ENCODE measurements around the gene PAGR1.

PAGR1 gene

GRCh38 chr16:29834079-29834478 is 18.1 kb downstream of the PAGR1 start:
- Mint-ChIP-seq H3K27ac (peak overlapping the region; percentile 52), H3K9me3 (no peaks in the 10 kb centered on the region), H3K4me3 (peak overlapping the region; percentile 60), H3K4me1 (ENCODE audit: low read depth) (peaks cover 26% of the 10 kb centered on the region), H3K27me3 (no peaks in the 10 kb centered on the region), H3K36me3 (ENCODE audit: low read depth) (peaks cover 29% of the 10 kb centered on the region)

GRCh38 chr16:29835926-29836325 is 20.0 kb downstream of the PAGR1 start:
- H3K9me3 Mint-ChIP-seq: no peaks in the 10 kb centered on the region
- H3K27me3 Mint-ChIP-seq: no peaks in the 10 kb centered on the region
- H3K36me3 Mint-ChIP-seq (ENCODE audit: low read depth): peaks cover 36% of the 10 kb centered on the region
- peaks cover 16% of the 10 kb centered on the region for H3K4me1 Mint-ChIP-seq (ENCODE audit: low read depth)
- no peak overlapping the region for H3K4me3 Mint-ChIP-seq
- H3K27ac Mint-ChIP-seq: no peak overlapping the region

- Mint-ChIP-seq H3K4me3 (no peak overlapping the region), H3K27me3 (no peaks in the 10 kb centered on the region), H3K36me3 (ENCODE audit: low read depth) (peaks cover 36% of the 10 kb centered on the region)
Measured at GRCh38 chr16:29836623-29837022, 20.7 kb downstream of the PAGR1 start.

GRCh38 chr16:29837841-29838240 is 21.9 kb downstream of the PAGR1 start:
- H3K4me3 Mint-ChIP-seq: no peak overlapping the region
- H3K4me1 Mint-ChIP-seq (ENCODE audit: low read depth): peaks cover 13% of the 10 kb centered on the region
- no peaks in the 10 kb centered on the region for H3K27me3 Mint-ChIP-seq
- peaks cover 31% of the 10 kb centered on the region for H3K36me3 Mint-ChIP-seq (ENCODE audit: low read depth)
- H3K9me3 Mint-ChIP-seq: no peaks in the 10 kb centered on the region
- H3K27ac Mint-ChIP-seq: no peak overlapping the region

More at GRCh38 chr16:29836623-29837022, 20.7 kb downstream of the PAGR1 start:
- H3K9me3 Mint-ChIP-seq: no peaks in the 10 kb centered on the region
- H3K4me1 Mint-ChIP-seq (ENCODE audit: low read depth): peaks cover 16% of the 10 kb centered on the region
- no peak overlapping the region for H3K27ac Mint-ChIP-seq

- peaks cover 3% of the 10 kb centered on the region for H3K4me1 Mint-ChIP-seq (ENCODE audit: low read depth)
- H3K36me3 Mint-ChIP-seq (ENCODE audit: low read depth): peaks cover 20% of the 10 kb centered on the region
- no peaks in the 10 kb centered on the region for H3K9me3 Mint-ChIP-seq
- H3K4me3 Mint-ChIP-seq: no peak overlapping the region
- no peak overlapping the region for H3K27ac Mint-ChIP-seq
- no peaks in the 10 kb centered on the region for H3K27me3 Mint-ChIP-seq
Measured at GRCh38 chr16:29839822-29840221, 23.9 kb downstream of the PAGR1 start.

- Mint-ChIP-seq H3K36me3 (ENCODE audit: low read depth) (peaks cover 21% of the 10 kb centered on the region), H3K4me1 (ENCODE audit: low read depth) (peaks cover 3% of the 10 kb centered on the region), H3K4me3 (no peak overlapping the region), H3K27me3 (no peaks in the 10 kb centered on the region), H3K9me3 (no peaks in the 10 kb centered on the region), H3K27ac (peak overlapping the region; percentile 61)
Measured at GRCh38 chr16:29840240-29840639, 24.3 kb downstream of the PAGR1 start.

- H3K4me1 Mint-ChIP-seq (ENCODE audit: low read depth): no peaks in the 10 kb centered on the region
- no peak overlapping the region for H3K4me3 Mint-ChIP-seq
- no peak overlapping the region for H3K27ac Mint-ChIP-seq
- no peaks in the 10 kb centered on the region for H3K27me3 Mint-ChIP-seq
- peaks cover 26% of the 10 kb centered on the region for H3K36me3 Mint-ChIP-seq (ENCODE audit: low read depth)
- no peaks in the 10 kb centered on the region for H3K9me3 Mint-ChIP-seq
Measured at GRCh38 chr16:29841631-29842030, 25.7 kb downstream of the PAGR1 start.

GRCh38 chr16:29842732-29843346 is 26.9 kb downstream of the PAGR1 start:
- no peak overlapping the region for H3K4me3 Mint-ChIP-seq
- no peaks in the 10 kb centered on the region for H3K9me3 Mint-ChIP-seq
- H3K36me3 Mint-ChIP-seq (ENCODE audit: low read depth): peaks cover 25% of the 10 kb centered on the region
- H3K27ac Mint-ChIP-seq: peak overlapping the region; percentile 69
- H3K4me1 Mint-ChIP-seq (ENCODE audit: low read depth): no peaks in the 10 kb centered on the region
- H3K27me3 Mint-ChIP-seq: no peaks in the 10 kb centered on the region

- no peaks in the 10 kb centered on the region for H3K9me3 Mint-ChIP-seq
- H3K27me3 Mint-ChIP-seq: no peaks in the 10 kb centered on the region
- H3K36me3 Mint-ChIP-seq (ENCODE audit: low read depth): peaks cover 25% of the 10 kb centered on the region
- no peaks in the 10 kb centered on the region for H3K4me1 Mint-ChIP-seq (ENCODE audit: low read depth)
- no peak overlapping the region for H3K4me3 Mint-ChIP-seq
- H3K27ac Mint-ChIP-seq: no peak overlapping the region
Measured at GRCh38 chr16:29843931-29844330, 28.0 kb downstream of the PAGR1 start.

- no peak overlapping the region for H3K4me3 Mint-ChIP-seq
- peaks cover 28% of the 10 kb centered on the region for H3K36me3 Mint-ChIP-seq (ENCODE audit: low read depth)
- H3K9me3 Mint-ChIP-seq: no peaks in the 10 kb centered on the region
- no peaks in the 10 kb centered on the region for H3K27me3 Mint-ChIP-seq
- H3K27ac Mint-ChIP-seq: no peak overlapping the region
- no peaks in the 10 kb centered on the region for H3K4me1 Mint-ChIP-seq (ENCODE audit: low read depth)
Measured at GRCh38 chr16:29844575-29845331, 28.8 kb downstream of the PAGR1 start.

- Mint-ChIP-seq H3K4me3 (no peak overlapping the region), H3K9me3 (no peaks in the 10 kb centered on the region), H3K36me3 (ENCODE audit: low read depth) (peaks cover 22% of the 10 kb centered on the region), H3K27ac (no peak overlapping the region), H3K27me3 (no peaks in the 10 kb centered on the region), H3K4me1 (ENCODE audit: low read depth) (no peaks in the 10 kb centered on the region)
Measured at GRCh38 chr16:29845656-29846055, 29.7 kb downstream of the PAGR1 start.

- no peak overlapping the region for H3K27ac Mint-ChIP-seq
- no peak overlapping the region for H3K4me3 Mint-ChIP-seq
- peaks cover 18% of the 10 kb centered on the region for H3K36me3 Mint-ChIP-seq (ENCODE audit: low read depth)
- H3K4me1 Mint-ChIP-seq (ENCODE audit: low read depth): no peaks in the 10 kb centered on the region
- no peaks in the 10 kb centered on the region for H3K27me3 Mint-ChIP-seq
- no peaks in the 10 kb centered on the region for H3K9me3 Mint-ChIP-seq
Measured at GRCh38 chr16:29848420-29849297, 32.7 kb downstream of the PAGR1 start.

GRCh38 chr16:29849505-29849904 is 33.6 kb downstream of the PAGR1 start:
- H3K4me1 Mint-ChIP-seq (ENCODE audit: low read depth): no peaks in the 10 kb centered on the region
- H3K36me3 Mint-ChIP-seq (ENCODE audit: low read depth): peaks cover 14% of the 10 kb centered on the region
- no peak overlapping the region for H3K4me3 Mint-ChIP-seq
- no peaks in the 10 kb centered on the region for H3K27me3 Mint-ChIP-seq
- H3K9me3 Mint-ChIP-seq: no peaks in the 10 kb centered on the region
- no peak overlapping the region for H3K27ac Mint-ChIP-seq

GRCh38 chr16:29850998-29851397 is 35.0 kb downstream of the PAGR1 start:
- Mint-ChIP-seq H3K27me3 (no peaks in the 10 kb centered on the region), H3K27ac (no peak overlapping the region), H3K9me3 (no peaks in the 10 kb centered on the region), H3K4me3 (no peak overlapping the region), H3K4me1 (ENCODE audit: low read depth) (no peaks in the 10 kb centered on the region), H3K36me3 (ENCODE audit: low read depth) (peaks cover 7% of the 10 kb centered on the region)

GRCh38 chr16:29852654-29853053 is 36.7 kb downstream of the PAGR1 start:
- Mint-ChIP-seq H3K4me3 (no peak overlapping the region), H3K9me3 (no peaks in the 10 kb centered on the region), H3K27me3 (no peaks in the 10 kb centered on the region), H3K4me1 (ENCODE audit: low read depth) (no peaks in the 10 kb centered on the region), H3K36me3 (ENCODE audit: low read depth) (peaks cover 3% of the 10 kb centered on the region), H3K27ac (no peak overlapping the region)
